SK-MEL-5 (cell line): ENCODE data around the gene MTA1. TPM values are rescaled to one million over a fixed set of nuclear protein-coding genes. Genes with fewer than 3 reads are reported as not detected.

Experiments
- DNase-seq: peaks from one replicate; pipeline ENCODE4 v3.0.0-alpha.2; 2016; ENCODE audit warnings: low read depth, low spot score
- in situ Hi-C: cut with HindIII; loops from 2 replicates; pipeline ENCODE4 v1.10.0; 2016; ENCODE audit warnings: low sequenced_read_pairs, high pct_unique_total_duplicates, low pct_unique_long_range_greater_than_20kb
- total RNA-seq: library from RNA; depleted of rRNA; stranded (reverse); fragments of >200 nt; shearing (Covaris generic); gene quantifications from 2 replicates; pipeline ENCODE4 v1.2.3, GENCODE V29; 2014; rRNA removed

The MTA1 gene
- total RNA-seq, 1 experiment from 2014 or later, result 36.3 TPM

DNA sequence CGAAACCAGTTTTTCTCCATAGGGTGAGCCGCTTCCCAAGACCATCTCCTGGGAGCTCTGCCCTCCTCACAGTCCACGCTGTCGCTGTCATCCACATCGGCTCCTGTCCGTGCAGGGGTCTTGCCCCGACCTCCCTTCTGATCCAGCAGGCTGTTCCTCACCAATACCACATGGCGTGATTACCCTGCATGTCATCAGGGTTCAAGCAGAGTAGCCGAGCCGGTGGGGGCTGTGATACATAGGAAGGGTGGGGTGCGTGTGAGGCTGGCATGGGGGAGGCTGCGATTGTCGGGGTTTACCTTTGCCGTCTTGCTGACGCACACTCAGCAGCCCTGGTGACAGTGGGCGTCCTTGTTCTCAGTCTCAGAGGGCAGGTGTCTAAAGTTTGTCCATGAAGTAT, 88.4 kb downstream of the MTA1 start:
- in situ Hi-C loops, result no loop called here
- DNase-seq, result no peak

DNA sequence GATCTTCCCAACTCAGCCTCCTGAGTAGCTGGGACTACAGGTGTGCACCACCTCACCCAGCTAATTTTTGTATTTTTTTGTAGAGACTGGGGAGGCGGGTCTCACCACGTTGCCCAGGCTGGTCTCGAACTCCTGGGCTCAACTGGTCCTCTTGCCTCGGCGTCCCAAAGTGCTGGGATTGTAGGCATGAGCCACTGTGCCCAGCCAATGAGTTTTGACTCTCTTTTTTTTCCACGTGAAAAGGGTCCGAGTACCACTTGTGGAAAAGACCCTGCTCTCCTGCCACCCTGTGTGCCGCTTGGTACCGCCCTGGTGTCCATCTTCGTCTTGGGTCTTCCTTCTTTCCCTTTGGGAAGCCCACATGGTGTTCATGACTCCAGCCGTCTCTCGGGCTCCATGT, 89.0 kb downstream of the MTA1 start:
- in situ Hi-C loops, result no loop called here
- DNase-seq, result no peak

DNA sequence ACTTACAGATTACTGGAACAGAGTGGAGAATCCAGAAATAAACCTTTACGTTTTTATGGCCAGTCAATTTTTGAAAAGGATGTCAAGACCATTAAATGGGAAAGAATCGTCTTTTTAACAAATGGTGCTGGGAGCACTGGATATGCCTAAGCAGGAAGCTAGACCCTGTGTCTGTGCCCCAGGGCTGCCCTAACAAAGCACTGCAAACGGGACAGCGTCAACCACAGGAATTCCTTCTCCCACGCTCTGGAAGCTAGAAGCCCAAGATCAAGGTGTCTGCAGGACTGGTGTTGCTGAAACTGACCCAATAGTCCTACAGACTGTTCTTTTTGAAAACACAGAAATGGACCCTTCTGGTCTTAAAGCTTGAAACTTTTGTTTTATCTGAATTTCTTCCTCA, 97.5 kb downstream of the MTA1 start:
- DNase-seq, result peak; percentile 28
- in situ Hi-C loops, result no loop called here

DNA sequence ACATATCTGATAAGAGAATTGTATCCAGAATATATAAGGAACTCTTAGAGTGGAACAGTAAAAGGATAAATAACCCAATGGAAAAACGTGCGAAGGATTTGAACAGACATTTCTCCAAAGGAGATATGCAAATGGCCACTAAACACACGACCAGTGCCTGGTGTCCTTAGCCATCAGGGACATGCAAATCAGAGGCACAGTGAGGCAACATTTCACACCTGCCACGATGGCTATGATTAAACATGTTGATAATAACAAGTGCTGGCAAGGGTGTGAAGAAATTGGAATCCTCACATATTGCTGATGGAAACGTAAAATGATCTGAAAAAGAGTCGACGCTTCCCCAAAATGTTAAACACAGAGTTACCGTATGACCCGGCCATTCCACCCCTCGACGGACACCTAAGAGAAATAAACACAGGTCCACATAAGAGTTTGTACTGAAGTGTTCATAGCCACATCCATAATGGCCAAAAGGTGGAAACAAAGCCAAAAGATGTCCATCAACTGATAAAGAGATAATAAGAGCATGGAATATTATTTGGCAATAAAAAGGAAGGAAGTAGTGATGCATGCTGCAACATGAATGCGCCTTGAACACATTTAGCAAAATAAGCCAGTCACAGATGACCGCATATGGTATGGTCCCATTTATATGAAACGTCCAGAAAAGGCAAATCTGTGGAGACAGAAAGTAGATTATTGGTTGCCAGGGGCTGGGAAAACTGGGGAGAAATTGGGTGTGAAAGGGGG, 100.5 kb downstream of the MTA1 start:
- no peak for DNase-seq
- in situ Hi-C loops, result no loop called here

Other genes with a start within 250 kb of the MTA1 start
- 35.2 and 37.4 TPM in 2 replicates for gene NUDT14, start 238.5 kb upstream of the MTA1 start, total RNA-seq
- gene BTBD6, start 171.3 kb upstream of the MTA1 start, total RNA-seq, result 35.1 and 38.2 TPM in 2 replicates
- gene BRF1, start 118.8 kb upstream of the MTA1 start, total RNA-seq, result 22.7 and 23.4 TPM in 2 replicates
- 26.0 and 32.3 TPM in 2 replicates for gene PACS2, start 105.1 kb upstream of the MTA1 start, total RNA-seq
- gene TEX22, start 21.3 kb upstream of the MTA1 start, total RNA-seq, result 0.26 and 0.32 TPM in 2 replicates
- 0.80 and 0.87 TPM in 2 replicates for gene CRIP2, start 55.0 kb downstream of the MTA1 start, total RNA-seq
- not detected in 2 replicates for gene CRIP1, start 67.1 kb downstream of the MTA1 start, total RNA-seq
- 15.1 and 18.6 TPM in 2 replicates for gene TEDC1, start 71.4 kb downstream of the MTA1 start, total RNA-seq
- gene TMEM121, start 106.8 kb downstream of the MTA1 start, total RNA-seq, result 16.3 and 17.8 TPM in 2 replicates